ENCODE measurements around the gene NEIL3.

DNA sequence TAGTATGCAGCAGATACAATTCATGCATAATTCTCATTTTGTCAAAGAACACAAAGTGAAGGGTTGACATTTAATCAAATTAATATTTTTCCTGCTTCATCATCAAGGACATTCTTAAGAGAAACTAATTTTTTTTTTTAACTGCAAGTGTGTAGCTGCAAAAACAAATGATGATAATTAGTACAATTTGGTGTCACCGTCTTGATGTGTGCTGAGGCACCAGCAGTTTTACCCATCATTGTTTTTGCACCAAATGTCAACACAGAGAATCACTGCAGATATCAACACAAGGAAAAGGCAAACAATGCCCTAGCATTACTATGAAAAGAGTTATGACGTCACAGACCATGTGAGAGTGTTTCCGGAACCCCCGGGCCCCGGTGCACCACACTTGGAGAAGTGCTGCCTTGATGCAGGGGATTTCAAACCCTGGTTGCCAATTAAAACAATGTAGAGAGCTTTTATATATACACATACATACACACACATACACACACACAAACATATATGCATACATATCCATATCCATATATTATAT lies 76.7 kb downstream of the NEIL3 start:
- TF ChIP-seq POLR2A (IDR thresholded peaks at IDR 0.05; ENCODE audit: low read depth) = no peak
- TF ChIP-seq, protein P1, sequence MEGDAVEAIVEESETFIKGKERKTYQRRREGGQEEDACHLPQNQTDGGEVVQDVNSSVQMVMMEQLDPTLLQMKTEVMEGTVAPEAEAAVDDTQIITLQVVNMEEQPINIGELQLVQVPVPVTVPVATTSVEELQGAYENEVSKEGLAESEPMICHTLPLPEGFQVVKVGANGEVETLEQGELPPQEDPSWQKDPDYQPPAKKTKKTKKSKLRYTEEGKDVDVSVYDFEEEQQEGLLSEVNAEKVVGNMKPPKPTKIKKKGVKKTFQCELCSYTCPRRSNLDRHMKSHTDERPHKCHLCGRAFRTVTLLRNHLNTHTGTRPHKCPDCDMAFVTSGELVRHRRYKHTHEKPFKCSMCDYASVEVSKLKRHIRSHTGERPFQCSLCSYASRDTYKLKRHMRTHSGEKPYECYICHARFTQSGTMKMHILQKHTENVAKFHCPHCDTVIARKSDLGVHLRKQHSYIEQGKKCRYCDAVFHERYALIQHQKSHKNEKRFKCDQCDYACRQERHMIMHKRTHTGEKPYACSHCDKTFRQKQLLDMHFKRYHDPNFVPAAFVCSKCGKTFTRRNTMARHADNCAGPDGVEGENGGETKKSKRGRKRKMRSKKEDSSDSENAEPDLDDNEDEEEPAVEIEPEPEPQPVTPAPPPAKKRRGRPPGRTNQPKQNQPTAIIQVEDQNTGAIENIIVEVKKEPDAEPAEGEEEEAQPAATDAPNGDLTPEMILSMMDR (IDR thresholded peaks at IDR 0.05) = no peak
- no peak for TF ChIP-seq EP300 (IDR thresholded peaks at IDR 0.05)
- TF ChIP-seq POLR2AphosphoS5 (IDR thresholded peaks at IDR 0.05) = no peak

All from esophagus muscularis mucosa (tissue), 4 donors.